ENCODE data around the gene DOCK9.

- peak; percentile 3 for TF ChIP-seq CTCF (IDR thresholded peaks at IDR 0.05; ENCODE audit: poor library complexity)
- TF ChIP-seq EZH2 (IDR thresholded peaks at IDR 0.05; ENCODE audit: borderline replicate concordance) = no peak
- TF ChIP-seq EZH2phosphoT487 (IDR thresholded peaks at IDR 0.05; ENCODE audit: low read depth, severe bottlenecking, unreplicated experiment) = no peak
These were observed 108.3 kb downstream of the DOCK9 start for GRCh38 chr13:98869408-98870090.

Data from hepatocyte (in vitro differentiated cells).